ENCODE data around the gene SH3GLB2. TPM values are rescaled to one million over a fixed set of nuclear protein-coding genes. Genes with fewer than 3 reads are reported as not detected.

Gene SH3GLB2
- total and polyA plus RNA-seq, 2 donors (not counting 1 experiment from before 2014, with no cell fraction given) = 27.3 to 42.3 TPM

GRCh38 chr9:129073404-129073803, 45.3 kb upstream of the SH3GLB2 start:
- no peaks in the 10 kb centered on the region for H3K27me3 ChIP-seq (ENCODE audit: control insufficient read depth, insufficient read depth, low read length)
- no peak overlapping the region for H2AFZ ChIP-seq (ENCODE audit: low read length)
- no peaks in the 10 kb centered on the region for H4K20me1 ChIP-seq (ENCODE audit: control insufficient read depth, extremely low read depth, insufficient read depth, low read length)
- no peak overlapping the region for H3K27ac ChIP-seq (ENCODE audit: insufficient read depth, low read length)
- H3K4me2 ChIP-seq (ENCODE audit: extremely low read depth, insufficient read depth, low read length) = no peak overlapping the region
- no peak for DNase-seq (ENCODE audit: low read depth in 2 of 2)
- H3K79me2 ChIP-seq (ENCODE audit: control insufficient read depth, insufficient read depth, low read length) = no peaks in the 10 kb centered on the region
- no peak for TF ChIP-seq EZH2 (IDR thresholded peaks at IDR 0.05; ENCODE audit: low read length, missing control alignments)
- no peak for TF ChIP-seq CTCF (conservative IDR thresholded peaks at IDR 0.05 in 1 of 2, IDR thresholded peaks at IDR 0.05 in 1 of 2; ENCODE audit: low read depth in 1 of 2, low read length in 2 of 2)
- no peak overlapping the region for H3K4me3 ChIP-seq (replicated peaks in 1 of 4; ENCODE audit: control extremely low read depth in 1 of 4, insufficient read depth in 1 of 4, low read depth in 3 of 4, low read length in 4 of 4)
- no peak overlapping the region for H3K9ac ChIP-seq (ENCODE audit: insufficient read depth, low read length)
- H3K36me3 ChIP-seq (ENCODE audit: control insufficient read depth, insufficient read depth, low read length) = peaks cover 2% of the 10 kb centered on the region
- H3K9me3 ChIP-seq (ENCODE audit: control insufficient read depth, insufficient read depth, low read depth, low read length) = no peaks in the 10 kb centered on the region
- no peaks in the 10 kb centered on the region for H3K4me1 ChIP-seq (ENCODE audit: control insufficient read depth, extremely low read depth, insufficient read depth, low read length)

GRCh38 chr9:129072171-129072570, 44.0 kb upstream of the SH3GLB2 start:
- H3K9ac ChIP-seq (ENCODE audit: insufficient read depth, low read length) = no peak overlapping the region
- no peaks in the 10 kb centered on the region for H3K27me3 ChIP-seq (ENCODE audit: control insufficient read depth, insufficient read depth, low read length)
- peaks cover 4% of the 10 kb centered on the region for H3K36me3 ChIP-seq (ENCODE audit: control insufficient read depth, insufficient read depth, low read length)
- H3K9me3 ChIP-seq (ENCODE audit: control insufficient read depth, insufficient read depth, low read depth, low read length) = no peaks in the 10 kb centered on the region
- no peak overlapping the region for H3K4me2 ChIP-seq (ENCODE audit: extremely low read depth, insufficient read depth, low read length)
- TF ChIP-seq CTCF (conservative IDR thresholded peaks at IDR 0.05 in 1 of 2, IDR thresholded peaks at IDR 0.05 in 1 of 2; ENCODE audit: low read depth in 1 of 2, low read length in 2 of 2) (no peak), EZH2 (IDR thresholded peaks at IDR 0.05; ENCODE audit: low read length, missing control alignments) (no peak)
- H3K79me2 ChIP-seq (ENCODE audit: control insufficient read depth, insufficient read depth, low read length) = no peaks in the 10 kb centered on the region
- H3K4me3 ChIP-seq (replicated peaks in 1 of 4; ENCODE audit: control extremely low read depth in 1 of 4, insufficient read depth in 1 of 4, low read depth in 3 of 4, low read length in 4 of 4) = no peak overlapping the region
- H2AFZ ChIP-seq (ENCODE audit: low read length) = no peak overlapping the region
- no peaks in the 10 kb centered on the region for H4K20me1 ChIP-seq (ENCODE audit: control insufficient read depth, extremely low read depth, insufficient read depth, low read length)
- H3K27ac ChIP-seq (ENCODE audit: insufficient read depth, low read length) = no peak overlapping the region
- DNase-seq (ENCODE audit: low read depth in 2 of 2) = no peak
- no peaks in the 10 kb centered on the region for H3K4me1 ChIP-seq (ENCODE audit: control insufficient read depth, extremely low read depth, insufficient read depth, low read length)

GRCh38 chr9:129071526-129072126, 43.5 kb upstream of the SH3GLB2 start:
- Histone ChIP-seq H3K36me3 (ENCODE audit: control insufficient read depth, insufficient read depth, low read length) (peaks cover 4% of the 10 kb centered on the region), H3K9me3 (ENCODE audit: control insufficient read depth, insufficient read depth, low read depth, low read length) (no peaks in the 10 kb centered on the region), H3K27me3 (ENCODE audit: control insufficient read depth, insufficient read depth, low read length) (no peaks in the 10 kb centered on the region), H4K20me1 (ENCODE audit: control insufficient read depth, extremely low read depth, insufficient read depth, low read length) (no peaks in the 10 kb centered on the region), H3K4me3 (replicated peaks in 1 of 4; ENCODE audit: control extremely low read depth in 1 of 4, insufficient read depth in 1 of 4, low read depth in 3 of 4, low read length in 4 of 4) (no peak overlapping the region), H3K4me2 (ENCODE audit: extremely low read depth, insufficient read depth, low read length) (no peak overlapping the region), H3K4me1 (ENCODE audit: control insufficient read depth, extremely low read depth, insufficient read depth, low read length) (no peaks in the 10 kb centered on the region), H3K27ac (ENCODE audit: insufficient read depth, low read length) (no peak overlapping the region), H3K9ac (ENCODE audit: insufficient read depth, low read length) (no peak overlapping the region), H2AFZ (ENCODE audit: low read length) (no peak overlapping the region), H3K79me2 (ENCODE audit: control insufficient read depth, insufficient read depth, low read length) (no peaks in the 10 kb centered on the region)
- TF ChIP-seq CTCF (conservative IDR thresholded peaks at IDR 0.05 in 1 of 2, IDR thresholded peaks at IDR 0.05 in 1 of 2; ENCODE audit: low read depth in 1 of 2, low read length in 2 of 2) = no peak
- no peak for TF ChIP-seq EZH2 (IDR thresholded peaks at IDR 0.05; ENCODE audit: low read length, missing control alignments)
- no peak for DNase-seq (ENCODE audit: low read depth in 2 of 2)
